ENCODE data around the gene SLC26A8.

Gene SLC26A8

DNA sequence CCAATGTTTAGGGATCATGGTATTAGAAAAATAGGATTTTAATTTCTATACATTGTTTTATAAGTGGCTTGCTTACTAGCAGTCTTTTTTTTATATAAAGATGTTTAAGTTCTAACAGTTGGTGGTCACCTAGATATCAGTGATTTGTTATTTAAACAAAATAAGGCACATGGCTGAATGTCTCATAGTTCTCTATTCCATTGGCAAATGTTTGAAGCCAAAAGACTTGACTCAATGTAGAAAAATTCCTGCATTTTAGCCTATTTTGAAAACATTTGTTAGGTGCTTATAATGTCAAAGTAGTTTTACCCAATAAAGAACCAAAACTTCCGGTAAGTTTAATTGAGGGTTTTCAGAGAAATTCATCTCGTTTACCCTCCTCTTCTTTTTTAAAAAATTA lies 30.0 kb upstream of the SLC26A8 start:
- no peak for DNase-seq (ENCODE audit: low spot score)
- TF ChIP-seq, protein P1, sequence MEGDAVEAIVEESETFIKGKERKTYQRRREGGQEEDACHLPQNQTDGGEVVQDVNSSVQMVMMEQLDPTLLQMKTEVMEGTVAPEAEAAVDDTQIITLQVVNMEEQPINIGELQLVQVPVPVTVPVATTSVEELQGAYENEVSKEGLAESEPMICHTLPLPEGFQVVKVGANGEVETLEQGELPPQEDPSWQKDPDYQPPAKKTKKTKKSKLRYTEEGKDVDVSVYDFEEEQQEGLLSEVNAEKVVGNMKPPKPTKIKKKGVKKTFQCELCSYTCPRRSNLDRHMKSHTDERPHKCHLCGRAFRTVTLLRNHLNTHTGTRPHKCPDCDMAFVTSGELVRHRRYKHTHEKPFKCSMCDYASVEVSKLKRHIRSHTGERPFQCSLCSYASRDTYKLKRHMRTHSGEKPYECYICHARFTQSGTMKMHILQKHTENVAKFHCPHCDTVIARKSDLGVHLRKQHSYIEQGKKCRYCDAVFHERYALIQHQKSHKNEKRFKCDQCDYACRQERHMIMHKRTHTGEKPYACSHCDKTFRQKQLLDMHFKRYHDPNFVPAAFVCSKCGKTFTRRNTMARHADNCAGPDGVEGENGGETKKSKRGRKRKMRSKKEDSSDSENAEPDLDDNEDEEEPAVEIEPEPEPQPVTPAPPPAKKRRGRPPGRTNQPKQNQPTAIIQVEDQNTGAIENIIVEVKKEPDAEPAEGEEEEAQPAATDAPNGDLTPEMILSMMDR (IDR thresholded peaks at IDR 0.05; ENCODE audit: extremely low read depth, insufficient read depth, missing control alignments), result no peak
- in situ Hi-C loops (cut with MboI; ENCODE audit: low pct_unique_long_range_greater_than_20kb, low sequenced_read_pairs, unreplicated experiment), result no loop called here

DNA sequence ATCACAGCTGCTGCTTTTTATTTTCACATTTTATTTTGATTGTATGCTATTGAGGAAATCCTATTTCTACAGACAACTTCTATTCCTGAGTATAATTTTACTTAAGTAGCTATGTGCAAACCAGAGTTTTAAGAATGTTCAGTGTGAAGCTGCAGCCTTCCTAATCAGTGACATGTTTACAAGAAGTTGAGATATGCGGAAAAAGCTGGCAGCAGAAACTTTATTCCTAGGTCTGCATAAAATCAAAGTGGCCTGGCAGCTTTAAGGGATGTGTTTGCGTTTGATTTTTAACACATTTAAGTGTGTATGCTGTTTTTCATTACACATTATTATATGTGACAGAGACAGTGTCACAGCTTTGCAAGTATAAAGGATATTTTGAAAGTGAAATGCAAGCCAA lies 29.4 kb upstream of the SLC26A8 start:
- TF ChIP-seq, protein P1 (IDR thresholded peaks at IDR 0.05; ENCODE audit: extremely low read depth, insufficient read depth, missing control alignments), result no peak
- in situ Hi-C loops (cut with MboI; ENCODE audit: low pct_unique_long_range_greater_than_20kb, low sequenced_read_pairs, unreplicated experiment), result no loop called here
- no peak for DNase-seq (ENCODE audit: low spot score)

DNA sequence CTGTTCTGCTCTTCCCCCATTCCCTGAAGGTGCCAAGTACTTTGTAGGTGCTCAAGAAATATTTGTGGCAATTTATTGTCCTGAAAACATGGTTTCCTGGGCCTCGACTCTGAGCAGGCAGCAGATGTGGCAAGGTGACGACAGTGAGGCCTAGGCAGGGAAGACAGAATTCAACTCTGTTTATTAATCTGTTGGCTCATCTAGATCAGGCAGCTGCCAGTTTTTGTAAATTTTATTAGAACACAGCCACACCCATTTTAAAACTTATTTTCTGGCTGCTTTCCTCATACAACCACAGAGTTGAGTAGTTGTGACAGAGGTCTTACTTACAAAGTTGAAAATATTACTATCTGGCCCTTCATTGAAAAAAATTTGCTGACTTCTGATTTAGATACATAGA lies 27.7 kb upstream of the SLC26A8 start:
- TF ChIP-seq, protein P1 (IDR thresholded peaks at IDR 0.05; ENCODE audit: extremely low read depth, insufficient read depth, missing control alignments), result no peak
- no peak for DNase-seq (ENCODE audit: low spot score)
- in situ Hi-C loops (cut with MboI; ENCODE audit: low pct_unique_long_range_greater_than_20kb, low sequenced_read_pairs, unreplicated experiment), result no loop called here

DNA sequence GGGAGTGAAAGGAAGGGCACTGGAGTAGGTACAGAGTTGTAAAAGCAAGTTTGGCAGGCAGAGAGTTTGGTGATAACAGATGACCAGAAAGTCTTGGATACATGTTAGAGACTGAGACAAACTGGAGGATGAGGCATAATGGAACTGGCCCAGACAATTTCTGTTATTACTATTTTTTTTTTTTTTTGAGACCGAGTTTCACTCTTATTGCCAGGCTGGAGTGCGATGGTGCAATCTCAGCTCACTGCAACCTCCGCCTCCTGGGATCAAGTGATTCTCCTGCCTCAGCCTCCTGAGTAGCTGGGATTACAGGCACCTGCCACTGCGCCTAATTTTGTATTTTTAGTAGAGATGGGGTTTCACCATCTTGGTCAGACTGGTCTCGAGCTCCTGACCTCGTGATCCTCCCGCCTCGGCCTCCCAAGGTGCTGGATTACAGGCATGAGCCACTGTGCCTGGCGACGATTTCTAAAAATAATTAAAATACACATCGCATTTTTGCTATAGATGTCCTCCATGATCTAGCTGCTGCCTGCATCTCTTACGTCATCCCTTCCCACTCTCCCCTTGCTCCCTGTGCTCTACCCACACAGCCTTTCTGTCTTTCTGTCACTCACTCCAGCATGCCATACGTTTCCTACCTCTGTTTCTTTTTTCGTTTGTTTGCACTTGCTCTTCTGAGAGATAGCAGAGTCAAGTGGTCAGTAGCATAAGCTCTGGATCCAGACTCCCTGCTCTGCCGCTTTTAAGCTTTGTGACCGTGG lies 26.7 kb upstream of the SLC26A8 start:
- TF ChIP-seq, protein P1 (IDR thresholded peaks at IDR 0.05; ENCODE audit: extremely low read depth, insufficient read depth, missing control alignments), result no peak
- DNase-seq (ENCODE audit: low spot score), result no peak
- in situ Hi-C loops (cut with MboI; ENCODE audit: low pct_unique_long_range_greater_than_20kb, low sequenced_read_pairs, unreplicated experiment), result no loop called here

DNA sequence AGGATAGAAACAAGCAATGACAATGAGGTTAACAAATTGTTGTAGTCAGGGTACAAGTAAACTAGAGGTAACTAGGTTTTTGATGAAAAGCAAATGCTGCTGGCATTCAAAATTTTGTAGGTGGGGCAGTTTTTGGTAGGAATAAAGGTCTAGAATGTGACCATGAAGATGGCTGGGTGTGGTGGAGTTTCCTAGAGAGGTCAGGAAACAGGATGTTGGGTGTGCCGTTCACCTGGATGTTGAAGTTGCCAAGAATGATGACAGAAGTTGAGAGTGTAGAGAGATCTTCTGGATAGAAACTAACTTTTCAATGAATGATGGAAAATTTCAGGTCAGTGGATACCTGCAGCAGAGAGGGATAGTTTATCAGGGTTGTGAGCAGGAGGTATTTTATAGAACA lies 25.9 kb upstream of the SLC26A8 start:
- in situ Hi-C loops (cut with MboI; ENCODE audit: low pct_unique_long_range_greater_than_20kb, low sequenced_read_pairs, unreplicated experiment), result no loop called here
- no peak for DNase-seq (ENCODE audit: low spot score)
- TF ChIP-seq, protein P1 (IDR thresholded peaks at IDR 0.05; ENCODE audit: extremely low read depth, insufficient read depth, missing control alignments), result no peak

DNA sequence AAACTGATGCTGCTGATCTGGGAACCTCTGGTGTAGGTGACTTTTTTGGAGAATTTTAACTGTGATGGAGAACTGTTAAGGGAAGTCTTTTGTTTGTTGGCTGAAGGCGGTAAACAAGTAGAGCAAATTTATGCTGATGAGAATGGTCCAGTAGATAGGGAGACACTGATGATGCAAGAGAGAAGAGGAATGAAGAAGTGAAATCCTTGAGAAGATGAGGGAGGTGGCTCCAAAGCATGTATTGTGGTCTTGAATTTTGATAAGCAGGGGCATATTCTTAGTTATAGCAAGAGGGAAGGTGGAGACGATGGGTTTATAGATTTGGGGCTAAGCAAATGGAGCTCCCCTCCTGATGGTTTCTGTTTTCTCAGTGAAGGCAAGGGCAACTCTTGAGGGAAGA lies 25.1 kb upstream of the SLC26A8 start:
- in situ Hi-C loops (cut with MboI; ENCODE audit: low pct_unique_long_range_greater_than_20kb, low sequenced_read_pairs, unreplicated experiment), result no loop called here
- TF ChIP-seq, protein P1 (IDR thresholded peaks at IDR 0.05; ENCODE audit: extremely low read depth, insufficient read depth, missing control alignments), result no peak
- DNase-seq (ENCODE audit: low spot score), result no peak

All from GM13977 (cell line).